ENCODE results near the gene STOM. TPM values are rescaled to one million over a fixed set of nuclear protein-coding genes. Genes with fewer than 3 reads are reported as not detected.
"Not testable (repeated sequence)": the region's sequence is repeated elsewhere in the genome, so short reads cannot be mapped to it uniquely, and the experiment has no call there.

STOM gene
- total and polyA plus RNA-seq, 8 donors, result 35.3 to 238 (median 131) TPM

DNA sequence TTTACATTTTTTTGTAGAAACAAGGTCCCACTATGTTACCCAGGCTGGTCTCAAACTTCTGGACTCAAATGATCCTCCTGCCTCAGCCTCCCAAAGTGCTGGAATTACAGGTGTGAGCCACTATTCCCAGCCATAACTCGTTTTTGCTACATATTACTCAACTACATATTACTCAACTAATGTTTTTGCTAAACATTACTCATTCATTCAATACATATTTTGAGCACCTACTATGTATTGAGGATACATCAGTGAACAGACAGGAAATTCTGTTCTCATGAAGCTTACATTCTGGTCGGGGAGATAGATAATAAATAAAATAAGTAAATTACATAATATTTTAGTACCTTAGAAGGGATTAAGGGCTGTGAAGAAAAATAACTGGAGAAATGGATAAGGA, 34.9 kb upstream of the STOM start:
- Histone ChIP-seq H3K4me3 (no peak overlapping the region), H3K36me3 (no peaks in the 10 kb centered on the region), H3K27me3 (no peaks in the 10 kb centered on the region), H3K9me3 (peaks cover 0 to 7% (median 1%) of the 10 kb centered on the region in 4 donors), H3K4me1 (peaks cover 0 to 5% (median 0%) of the 10 kb centered on the region in 4 donors), H3K27ac (no peak overlapping the region)
- 68 to 71% (median 70%) methylated on average over 2 of the region's 2 CpGs for WGBS, 5 donors
- intact Hi-C loops (cut with DNase I; ENCODE audit: low total_unique reads), result no loop called here
- no peak for TF ChIP-seq POLR2AphosphoS5 (IDR thresholded peaks at IDR 0.05)
- TF ChIP-seq POLR2A (IDR thresholded peaks at IDR 0.05), result no peak
- TF ChIP-seq, protein P1, sequence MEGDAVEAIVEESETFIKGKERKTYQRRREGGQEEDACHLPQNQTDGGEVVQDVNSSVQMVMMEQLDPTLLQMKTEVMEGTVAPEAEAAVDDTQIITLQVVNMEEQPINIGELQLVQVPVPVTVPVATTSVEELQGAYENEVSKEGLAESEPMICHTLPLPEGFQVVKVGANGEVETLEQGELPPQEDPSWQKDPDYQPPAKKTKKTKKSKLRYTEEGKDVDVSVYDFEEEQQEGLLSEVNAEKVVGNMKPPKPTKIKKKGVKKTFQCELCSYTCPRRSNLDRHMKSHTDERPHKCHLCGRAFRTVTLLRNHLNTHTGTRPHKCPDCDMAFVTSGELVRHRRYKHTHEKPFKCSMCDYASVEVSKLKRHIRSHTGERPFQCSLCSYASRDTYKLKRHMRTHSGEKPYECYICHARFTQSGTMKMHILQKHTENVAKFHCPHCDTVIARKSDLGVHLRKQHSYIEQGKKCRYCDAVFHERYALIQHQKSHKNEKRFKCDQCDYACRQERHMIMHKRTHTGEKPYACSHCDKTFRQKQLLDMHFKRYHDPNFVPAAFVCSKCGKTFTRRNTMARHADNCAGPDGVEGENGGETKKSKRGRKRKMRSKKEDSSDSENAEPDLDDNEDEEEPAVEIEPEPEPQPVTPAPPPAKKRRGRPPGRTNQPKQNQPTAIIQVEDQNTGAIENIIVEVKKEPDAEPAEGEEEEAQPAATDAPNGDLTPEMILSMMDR (IDR thresholded peaks at IDR 0.05), result no peak
- no peak for TF ChIP-seq EP300 (IDR thresholded peaks at IDR 0.05)
- no peak for DNase-seq

DNA sequence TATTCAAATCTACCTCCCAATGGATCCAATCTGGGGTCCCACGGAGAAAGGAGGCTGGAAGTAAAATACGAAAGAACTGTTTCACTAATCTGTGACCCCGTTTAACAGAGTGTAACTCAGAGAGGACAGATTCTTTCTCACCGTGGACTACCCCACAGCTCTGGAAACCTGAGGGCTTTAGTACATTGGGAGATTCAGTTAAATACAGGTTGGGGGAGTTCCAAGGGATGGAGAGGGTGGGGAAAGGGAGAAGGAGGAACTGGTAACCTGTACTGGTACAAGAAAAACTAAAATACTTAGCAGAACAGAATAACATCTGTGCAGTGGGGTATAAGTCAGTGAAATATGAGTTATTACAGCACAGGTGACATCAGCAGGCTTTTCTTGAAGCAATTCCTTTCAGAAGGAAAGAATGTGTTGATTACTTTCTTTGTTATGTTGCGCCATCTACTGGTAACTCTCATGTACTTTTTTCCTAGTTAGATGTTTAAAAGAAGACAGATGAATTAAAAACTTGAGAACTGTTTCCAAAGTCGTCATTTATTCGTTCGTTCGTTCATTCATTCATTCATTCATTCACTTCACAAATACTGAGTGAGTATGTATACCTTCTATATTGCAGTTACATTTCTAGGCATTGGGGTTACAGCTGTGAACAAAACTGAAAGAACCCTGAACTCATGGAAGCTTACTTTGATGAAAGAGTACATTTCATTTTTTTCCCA, 30.0 kb upstream of the STOM start:
- no peaks in the 10 kb centered on the region for H3K9me3 ChIP-seq
- H3K36me3 ChIP-seq, result no peaks in the 10 kb centered on the region
- H3K27me3 ChIP-seq, result no peaks in the 10 kb centered on the region
- TF ChIP-seq POLR2A (IDR thresholded peaks at IDR 0.05) (no peak), EP300 (IDR thresholded peaks at IDR 0.05) (no peak), POLR2AphosphoS5 (IDR thresholded peaks at IDR 0.05) (no peak)
- TF ChIP-seq, protein P1 (IDR thresholded peaks at IDR 0.05), result peak in 5 of 7 experiments; percentile 51 to 86 (median 69)
- H3K27ac ChIP-seq, result no peak overlapping the region
- peak in 1 of 2 donors; percentile 88 for DNase-seq
- peaks cover 0 to 8% (median 0%) of the 10 kb centered on the region in 4 donors for H3K4me1 ChIP-seq
- no peak overlapping the region for H3K4me3 ChIP-seq
- 25 to 27% (median 26%) methylated on average over 9 of the region's 9 CpGs for WGBS, 5 donors
- intact Hi-C loops (cut with DNase I; ENCODE audit: low total_unique reads), result loop anchor here (5.0 kb wide), 1 partner anchor 178 kb away; no protein-coding TSS in a partner anchor

DNA sequence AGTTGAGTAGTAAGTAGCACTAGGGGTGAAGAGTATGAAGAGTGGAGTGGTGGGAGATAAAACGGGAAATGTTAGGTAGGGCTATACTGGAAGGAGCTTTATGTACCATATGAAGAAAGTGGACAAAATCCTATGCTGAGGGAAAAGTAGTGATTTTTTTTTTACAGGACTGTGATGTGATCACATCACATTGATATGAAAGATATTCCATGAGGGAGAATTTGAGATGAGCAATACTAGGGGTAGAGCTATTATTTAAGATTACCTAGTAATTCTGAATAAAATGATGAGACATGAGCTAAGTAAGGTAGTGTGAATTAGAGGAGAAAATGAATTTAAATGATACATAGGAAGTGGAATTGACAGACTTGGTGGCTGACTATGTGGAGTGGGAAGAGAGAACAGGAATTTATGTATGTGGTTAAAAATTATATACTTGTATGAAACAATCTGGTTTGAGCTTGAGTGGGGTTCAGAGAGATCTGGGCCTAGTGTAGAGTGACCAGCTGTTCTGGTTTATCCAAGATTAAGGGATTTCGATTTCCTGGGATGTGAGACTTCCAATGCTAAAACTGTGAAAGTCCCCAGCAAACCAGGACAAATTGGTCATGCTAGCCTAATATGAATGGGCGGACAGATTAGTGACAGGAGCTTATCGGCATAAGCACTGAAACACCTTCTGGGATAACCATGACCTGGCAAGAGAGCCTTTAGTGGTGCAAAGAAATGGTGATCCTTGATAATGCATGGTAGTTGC, 29.3 kb upstream of the STOM start:
- Histone ChIP-seq H3K9me3 (no peaks in the 10 kb centered on the region), H3K4me1 (peaks cover 0 to 8% (median 0%) of the 10 kb centered on the region in 4 donors), H3K27ac (no peak overlapping the region), H3K36me3 (no peaks in the 10 kb centered on the region), H3K27me3 (no peaks in the 10 kb centered on the region), H3K4me3 (no peak overlapping the region)
- TF ChIP-seq POLR2A (IDR thresholded peaks at IDR 0.05) (no peak), POLR2AphosphoS5 (IDR thresholded peaks at IDR 0.05) (no peak), EP300 (IDR thresholded peaks at IDR 0.05) (no peak)
- TF ChIP-seq, protein P1 (IDR thresholded peaks at IDR 0.05), result no peak
- intact Hi-C loops (cut with DNase I; ENCODE audit: low total_unique reads), result loop anchor here (5.0 kb wide), 1 partner anchor 177 kb away; no protein-coding TSS in a partner anchor
- WGBS, 5 donors, result 73 to 88% (median 82%) methylated on average over 4 of the region's 4 CpGs
- no peak for DNase-seq

DNA sequence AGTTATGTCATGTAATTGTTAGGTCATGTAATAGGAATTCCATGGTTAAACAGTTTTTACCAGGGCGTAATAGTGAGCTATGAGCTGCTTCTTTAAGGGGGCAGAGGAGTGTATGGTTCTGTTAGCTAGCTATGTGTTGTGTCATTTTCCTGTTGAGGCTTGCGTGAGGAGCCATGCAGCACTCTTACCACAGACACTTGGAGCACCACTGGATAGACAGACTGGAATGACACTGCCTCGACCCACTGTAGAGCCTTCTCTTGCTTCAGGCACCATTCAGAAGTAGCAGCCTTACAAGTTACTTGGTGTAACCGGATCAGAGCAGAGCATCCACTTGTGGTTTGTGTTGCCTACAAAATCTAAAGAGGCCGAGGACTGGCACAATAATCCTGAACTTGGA, 28.3 kb upstream of the STOM start:
- DNase-seq, result peak in 1 of 2 donors; percentile 19
- intact Hi-C loops (cut with DNase I; ENCODE audit: low total_unique reads), result loop anchor here (5.0 kb wide), 1 partner anchor 176 kb away; no protein-coding TSS in a partner anchor
- H3K27ac ChIP-seq, result no peak overlapping the region
- H3K4me3 ChIP-seq, result no peak overlapping the region
- WGBS, 5 donors, result 80 to 89% (median 86%) methylated on average over 5 of the region's 5 CpGs
- H3K4me1 ChIP-seq, result peaks cover 0 to 18% (median 0%) of the 10 kb centered on the region in 4 donors
- TF ChIP-seq EP300 (IDR thresholded peaks at IDR 0.05), result no peak
- TF ChIP-seq, protein P1 (IDR thresholded peaks at IDR 0.05), result no peak
- TF ChIP-seq POLR2A (IDR thresholded peaks at IDR 0.05), result no peak
- TF ChIP-seq POLR2AphosphoS5 (IDR thresholded peaks at IDR 0.05), result no peak
- H3K9me3 ChIP-seq, result no peaks in the 10 kb centered on the region
- no peaks in the 10 kb centered on the region for H3K27me3 ChIP-seq
- H3K36me3 ChIP-seq, result no peaks in the 10 kb centered on the region

- H3K9me3 ChIP-seq, H3K27ac ChIP-seq, DNase-seq, H3K36me3 ChIP-seq, H3K4me3 ChIP-seq, H3K27me3 ChIP-seq: not testable (repeated sequence)
- WGBS, 5 donors, result 96 to 100% (median 100%) methylated on average over 1 of the region's 1 CpG
- intact Hi-C loops (cut with DNase I; ENCODE audit: low total_unique reads), result loop anchor here (5.0 kb wide), 1 partner anchor 175 kb away; no protein-coding TSS in a partner anchor
- peaks cover 0 to 20% (median 0%) of the 10 kb centered on the region in 4 donors for H3K4me1 ChIP-seq
These were observed 27.2 kb upstream of the STOM start for GRCh38 chr9:121397277-121397676.

Data from stomach (tissue), 9 donors.